Caco-2 (cell line): ENCODE data around the gene LUZP1. TPM values are rescaled to one million over a fixed set of nuclear protein-coding genes. Genes with fewer than 3 reads are reported as not detected.

Experiments used
- BruUV-seq: library from RNA; stranded (reverse); fragments of 400-500 nt; replicated peaks from 2 replicates; lab custom pipeline; 2021; lab: Mats Ljungman, UMichigan
- CTCF ChIA-PET: fragments of 300-600 bp; sonication (Branson Sonifier 250); formaldehyde crosslinking; loops from one replicate; lab custom pipeline; 2022; ENCODE audit warnings: antibody characterized with exemption; lab: Charles Lee
- POLR2A ChIA-PET: fragments of 300-600 bp; sonication (Branson Sonifier 250); formaldehyde crosslinking; loops from one replicate; lab custom pipeline; 2022; ENCODE audit warnings: antibody characterized with exemption; lab: Charles Lee
- DNase-seq, 2 experiments: peaks; one replicate each; pipeline versions ENCODE4 v3.0.0 to v3.0.0-alpha.2; 2020 to 2022
- H3K27me3 ChIP-seq: replicated peaks from 2 replicates; pipeline ENCODE4 v1.6.0; 2011; ENCODE audit warnings: low read length; ENCODE audit not compliant: control insufficient read depth, insufficient read depth
- H3K36me3 ChIP-seq: 2 replicates; pipeline ENCODE4 v1.5.1; 2011; ENCODE audit warnings: low read length; ENCODE audit not compliant: control insufficient read depth, insufficient read depth
- H3K4me1 ChIP-seq: fragments of 250-450 bp; sonication (Bioruptor Pico); 2 replicates; pipeline ENCODE4 v1.5.1; 2020; ENCODE audit warnings: mild to moderate bottlenecking
- H3K4me3 ChIP-seq: 2 replicates; pipeline ENCODE4 v1.5.1; 2011; ENCODE audit warnings: low read depth, mild to moderate bottlenecking, control low read depth, low read length
- H3K9me3 ChIP-seq: fragments of 250-450 bp; sonication (Bioruptor Pico); 2 replicates; pipeline ENCODE4 v1.5.1; 2020; ENCODE audit warnings: mild to moderate bottlenecking, moderate library complexity
- H3K27ac Mint-ChIP-seq: one replicate; pipeline ENCODE4 v1.8.0; 2022; ENCODE audit warnings: mixed read lengths; ENCODE audit not compliant: unreplicated experiment
- H3K27me3 Mint-ChIP-seq: one replicate; pipeline ENCODE4 v1.8.0; 2022; ENCODE audit warnings: mixed read lengths; ENCODE audit not compliant: insufficient read depth, unreplicated experiment
- H3K36me3 Mint-ChIP-seq: one replicate; pipeline ENCODE4 v1.8.0; 2022; ENCODE audit warnings: mild to moderate bottlenecking, mixed read lengths; ENCODE audit not compliant: insufficient read depth, unreplicated experiment
- H3K4me1 Mint-ChIP-seq: one replicate; pipeline ENCODE4 v1.8.0; 2022; ENCODE audit warnings: low read depth, mixed read lengths; ENCODE audit not compliant: unreplicated experiment
- H3K4me3 Mint-ChIP-seq: one replicate; pipeline ENCODE4 v1.8.0; 2022; ENCODE audit warnings: mild to moderate bottlenecking, moderate library complexity, mixed read lengths; ENCODE audit not compliant: unreplicated experiment
- H3K9me3 Mint-ChIP-seq: one replicate; pipeline ENCODE4 v1.8.0; 2022; ENCODE audit warnings: mixed read lengths; ENCODE audit not compliant: unreplicated experiment
- intact Hi-C: fragments of 100-400 bp; cut with micrococcal nuclease; formaldehyde crosslinking; loops from one replicate; pipeline ENCODE4 v1.10.0; 2022; ENCODE audit not compliant: unreplicated experiment
- total RNA-seq: library from RNA; stranded (reverse); gene quantifications from 2 replicates; pipeline ENCODE4 v1.2.3, GENCODE V29; 2022
- TF ChIP-seq, protein P1 (sequence below), 2 experiments: fragments of 200-600 bp in 1 of 2; IDR thresholded peaks; 1 replicate in 1 of 2; 2 replicates in 1 of 2; pipeline versions ENCODE4 v1.5.1 to v1.8.0; 2011 to 2022; ENCODE audit warnings: antibody characterized with exemption in 1 of 2, control low read depth in 1 of 2, inconsistent platforms in 1 of 2, low read depth in 1 of 2, low read length in 1 of 2, mild to moderate bottlenecking in 1 of 2, moderate library complexity in 1 of 2; ENCODE audit not compliant: insufficient read depth in 1 of 2, severe bottlenecking in 1 of 2, unreplicated experiment in 1 of 2

LUZP1 gene
- total RNA-seq, 1 experiment from 2014 or later = 20.6 TPM

DNA sequence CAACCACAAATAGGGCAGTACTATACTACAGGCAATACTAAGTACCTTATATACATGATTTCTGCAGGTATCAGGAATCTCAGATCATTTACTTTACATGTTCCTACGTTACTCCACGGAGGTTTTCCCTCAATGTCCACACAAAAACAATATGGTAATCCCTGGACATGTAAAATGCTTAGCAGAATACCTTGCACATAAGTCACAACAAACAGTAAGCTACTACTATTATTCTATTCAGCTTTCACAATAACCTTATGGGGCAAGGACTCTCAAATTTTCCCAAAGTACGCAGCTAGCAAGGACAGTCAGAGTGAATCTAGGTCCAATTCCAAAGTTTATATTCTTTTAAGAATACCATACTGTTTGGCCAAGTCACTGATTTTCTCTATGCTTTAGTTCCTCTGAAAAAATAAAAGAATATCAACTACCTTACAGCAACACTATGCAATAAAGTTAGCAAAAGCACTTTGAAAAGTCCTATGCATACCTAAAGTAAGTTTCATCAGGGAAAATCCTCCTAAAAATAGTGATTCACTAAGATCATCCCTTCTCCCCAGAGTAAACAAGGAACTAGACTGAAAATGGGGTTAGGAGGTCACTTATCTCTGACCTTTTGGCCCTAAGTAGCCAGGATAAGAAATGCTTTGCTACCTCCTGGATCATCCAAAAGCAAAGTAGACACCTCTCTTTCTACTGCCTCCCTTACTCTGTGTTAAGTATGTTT, 67.4 kb downstream of the LUZP1 start:
- Mint-ChIP-seq H3K4me1 (peaks cover 44% of the 10 kb centered on the region), H3K36me3 (peaks cover 1% of the 10 kb centered on the region), H3K27me3 (no peaks in the 10 kb centered on the region), H3K27ac (no peak overlapping the region), H3K4me3 (no peak overlapping the region), H3K9me3 (peaks cover 3% of the 10 kb centered on the region)
- no peak for DNase-seq
- ChIA-PET POLR2A (no interaction called here), CTCF (interaction anchor here (0.6 to 6.9 kb wide), 2 partner anchors 82 to 84 kb away, joined by 4 to 84 read pairs; partner anchors contain the start of gene KDM1A)
- no TSS peak for BruUV-seq
- intact Hi-C loops = no loop called here
- Histone ChIP-seq H3K27me3 (no peaks in the 10 kb centered on the region), H3K4me3 (no peak overlapping the region), H3K9me3 (no peaks in the 10 kb centered on the region), H3K36me3 (no peaks in the 10 kb centered on the region), H3K4me1 (peaks cover 15% of the 10 kb centered on the region)
- TF ChIP-seq, protein P1, sequence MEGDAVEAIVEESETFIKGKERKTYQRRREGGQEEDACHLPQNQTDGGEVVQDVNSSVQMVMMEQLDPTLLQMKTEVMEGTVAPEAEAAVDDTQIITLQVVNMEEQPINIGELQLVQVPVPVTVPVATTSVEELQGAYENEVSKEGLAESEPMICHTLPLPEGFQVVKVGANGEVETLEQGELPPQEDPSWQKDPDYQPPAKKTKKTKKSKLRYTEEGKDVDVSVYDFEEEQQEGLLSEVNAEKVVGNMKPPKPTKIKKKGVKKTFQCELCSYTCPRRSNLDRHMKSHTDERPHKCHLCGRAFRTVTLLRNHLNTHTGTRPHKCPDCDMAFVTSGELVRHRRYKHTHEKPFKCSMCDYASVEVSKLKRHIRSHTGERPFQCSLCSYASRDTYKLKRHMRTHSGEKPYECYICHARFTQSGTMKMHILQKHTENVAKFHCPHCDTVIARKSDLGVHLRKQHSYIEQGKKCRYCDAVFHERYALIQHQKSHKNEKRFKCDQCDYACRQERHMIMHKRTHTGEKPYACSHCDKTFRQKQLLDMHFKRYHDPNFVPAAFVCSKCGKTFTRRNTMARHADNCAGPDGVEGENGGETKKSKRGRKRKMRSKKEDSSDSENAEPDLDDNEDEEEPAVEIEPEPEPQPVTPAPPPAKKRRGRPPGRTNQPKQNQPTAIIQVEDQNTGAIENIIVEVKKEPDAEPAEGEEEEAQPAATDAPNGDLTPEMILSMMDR (IDR thresholded peaks at IDR 0.05; ENCODE audit: insufficient read depth in 1 of 2, low read depth in 1 of 2, low read length in 1 of 2, severe bottlenecking in 1 of 2, unreplicated experiment in 1 of 2) = no peak

DNA sequence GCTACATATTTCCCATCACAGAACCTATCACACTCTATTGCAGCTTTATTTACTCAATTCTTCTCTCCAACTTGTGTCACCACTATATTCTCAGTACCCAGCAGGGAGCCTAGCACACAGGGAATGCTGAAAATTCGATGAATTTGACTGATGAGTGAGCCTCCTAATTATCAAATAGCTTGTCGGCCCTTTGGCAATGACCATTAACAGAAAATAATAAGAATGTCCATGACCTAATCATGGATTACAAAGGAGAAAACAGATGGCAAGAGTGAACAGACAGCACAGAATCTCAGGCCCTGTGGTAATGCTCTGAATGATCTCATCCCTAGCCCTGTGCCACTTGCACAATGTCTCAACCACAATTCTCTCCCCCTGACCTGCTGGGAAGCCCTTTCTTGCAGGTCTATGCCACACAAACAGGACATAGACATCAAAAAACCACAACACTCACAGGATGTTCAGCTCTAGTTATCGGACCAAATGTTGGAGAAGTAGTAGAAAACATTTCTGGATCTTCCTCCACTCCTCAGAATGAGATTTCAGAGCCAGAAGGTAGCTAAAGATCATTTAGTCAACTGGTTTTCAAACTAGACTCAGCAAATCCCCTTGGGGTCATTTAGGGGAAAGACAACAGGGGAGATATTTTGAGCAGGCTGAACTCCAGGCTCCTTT, 68.4 kb downstream of the LUZP1 start:
- TF ChIP-seq, protein P1 (IDR thresholded peaks at IDR 0.05; ENCODE audit: insufficient read depth in 1 of 2, low read depth in 1 of 2, low read length in 1 of 2, severe bottlenecking in 1 of 2, unreplicated experiment in 1 of 2) = no peak
- Mint-ChIP-seq H3K27ac (no peak overlapping the region), H3K4me3 (no peak overlapping the region), H3K27me3 (no peaks in the 10 kb centered on the region), H3K36me3 (peaks cover 7% of the 10 kb centered on the region), H3K9me3 (peaks cover 11% of the 10 kb centered on the region), H3K4me1 (peaks cover 50% of the 10 kb centered on the region)
- ChIA-PET CTCF (interaction anchor here (0.5 to 6.9 kb wide), 3 partner anchors 63 to 85 kb away, joined by 4 to 84 read pairs (median 7); no protein-coding TSS in a partner anchor), POLR2A (no interaction called here)
- BruUV-seq = no TSS peak
- DNase-seq = no peak
- Histone ChIP-seq H3K36me3 (no peaks in the 10 kb centered on the region), H3K4me3 (no peak overlapping the region), H3K9me3 (no peaks in the 10 kb centered on the region), H3K4me1 (peaks cover 15% of the 10 kb centered on the region), H3K27me3 (no peaks in the 10 kb centered on the region)
- intact Hi-C loops = no loop called here

GRCh38 chr1:23099171-23099536, 69.5 kb downstream of the LUZP1 start:
- no peak for DNase-seq
- no peaks in the 10 kb centered on the region for H3K9me3 ChIP-seq
- H3K4me1 ChIP-seq = peaks cover 15% of the 10 kb centered on the region
- CTCF ChIA-PET = interaction anchor here (0.6 to 6.9 kb wide), 7 partner anchors 11 to 290 kb away, joined by 3 to 84 read pairs (median 3); no protein-coding TSS in a partner anchor
- POLR2A ChIA-PET = interaction anchor here (0.5 kb wide), 1 partner anchor 82 kb away, joined by 3 read pairs; no protein-coding TSS in a partner anchor
- Mint-ChIP-seq H3K27ac (peak overlapping the region; percentile 41), H3K9me3 (peaks cover 11% of the 10 kb centered on the region), H3K4me1 (peaks cover 50% of the 10 kb centered on the region), H3K4me3 (no peak overlapping the region), H3K27me3 (no peaks in the 10 kb centered on the region), H3K36me3 (peaks cover 7% of the 10 kb centered on the region)
- intact Hi-C loops = no loop called here
- no peaks in the 10 kb centered on the region for H3K36me3 ChIP-seq
- no TSS peak for BruUV-seq
- no peak overlapping the region for H3K4me3 ChIP-seq
- TF ChIP-seq, protein P1 (IDR thresholded peaks at IDR 0.05; ENCODE audit: insufficient read depth in 1 of 2, low read depth in 1 of 2, low read length in 1 of 2, severe bottlenecking in 1 of 2, unreplicated experiment in 1 of 2) = no peak
- no peaks in the 10 kb centered on the region for H3K27me3 ChIP-seq
